HG02840 (cell line): Measurements from ENCODE around the gene LRRC47.
"Not testable (repeated sequence)": the region's sequence is repeated elsewhere in the genome, so short reads cannot be mapped to it uniquely, and the experiment has no call there.

Experiments used
- ATAC-seq: cut with Tn5 transposase; IDR thresholded peaks from one replicate; pipeline ENCODE4 v1.9.1; 2021; ENCODE audit warnings: mild to moderate bottlenecking, moderate library complexity, moderate number of reproducible peaks; ENCODE audit not compliant: unreplicated experiment, low FRiP score

LRRC47 gene

GRCh38 chr1:3816331-3817137 lies 20.2 kb upstream of the LRRC47 start:
- no peak for ATAC-seq

- no peak for ATAC-seq
These were observed 18.7 kb upstream of the LRRC47 start for GRCh38 chr1:3814771-3815561.

GRCh38 chr1:3814065-3814464 lies 17.8 kb upstream of the LRRC47 start:
- no peak for ATAC-seq

GRCh38 chr1:3811595-3811911 lies 15.3 kb upstream of the LRRC47 start:
- no peak for ATAC-seq

- ATAC-seq: not testable (repeated sequence)
These were observed 14.0 kb upstream of the LRRC47 start for GRCh38 chr1:3810149-3810761.

GRCh38 chr1:3809680-3810079 lies 13.4 kb upstream of the LRRC47 start:
- no peak for ATAC-seq

- no peak for ATAC-seq
These were observed 11.5 kb upstream of the LRRC47 start for GRCh38 chr1:3807769-3808168.

- no peak for ATAC-seq
These were observed 8.7 kb upstream of the LRRC47 start for GRCh38 chr1:3805038-3805437.

- not testable (repeated sequence) for ATAC-seq
These were observed 8.3 kb upstream of the LRRC47 start for GRCh38 chr1:3804627-3804944.

- ATAC-seq: no peak
These were observed 7.8 kb upstream of the LRRC47 start for GRCh38 chr1:3803905-3804626.

- not testable (repeated sequence) for ATAC-seq
These were observed 4.5 kb upstream of the LRRC47 start for GRCh38 chr1:3800795-3801194.

- ATAC-seq: no peak
These were observed 3.8 kb upstream of the LRRC47 start for GRCh38 chr1:3799976-3800685.

- peak; percentile 15 for ATAC-seq
These were observed 664 bp downstream of the LRRC47 start for GRCh38 chr1:3795453-3796214.

- ATAC-seq: no peak
These were observed 5.3 kb downstream of the LRRC47 start for GRCh38 chr1:3790952-3791351.

- no peak for ATAC-seq
These were observed 5.8 kb downstream of the LRRC47 start for GRCh38 chr1:3790500-3790923.

GRCh38 chr1:3789421-3790300 lies 6.6 kb downstream of the LRRC47 start:
- no peak for ATAC-seq

GRCh38 chr1:3788756-3789420 lies 7.4 kb downstream of the LRRC47 start:
- ATAC-seq: no peak
